ELR (cell line): ENCODE results near the gene CRABP2.

Experiments used
- DNase-seq: peaks from one replicate; pipeline ENCODE4 v3.0.0-alpha.2; 2015; ENCODE audit warnings: low read depth

CRABP2 gene

DNA sequence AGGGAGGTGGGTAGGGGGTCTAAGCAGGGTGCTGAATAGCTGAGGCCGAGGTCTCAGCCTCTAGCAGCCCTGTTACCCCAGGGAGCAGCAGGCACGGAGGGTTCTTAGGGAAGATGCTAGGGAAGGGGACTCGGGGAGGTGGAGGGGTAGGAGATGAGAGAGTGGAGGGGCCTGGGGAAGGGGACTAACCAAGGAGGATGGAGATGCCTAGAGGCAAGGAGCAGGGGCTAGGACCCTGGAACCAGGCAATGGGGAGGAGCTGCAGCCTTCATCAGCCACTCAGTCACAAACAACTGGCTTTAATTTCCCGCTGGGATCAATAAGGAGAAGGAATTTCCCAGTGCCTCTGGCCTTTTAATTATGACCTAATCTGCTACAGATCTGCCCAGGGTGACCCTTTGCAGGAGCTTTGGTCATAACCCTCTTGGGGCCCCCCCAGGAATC is 2.9 kb upstream of the CRABP2 start:
- DNase-seq = no peak

DNA sequence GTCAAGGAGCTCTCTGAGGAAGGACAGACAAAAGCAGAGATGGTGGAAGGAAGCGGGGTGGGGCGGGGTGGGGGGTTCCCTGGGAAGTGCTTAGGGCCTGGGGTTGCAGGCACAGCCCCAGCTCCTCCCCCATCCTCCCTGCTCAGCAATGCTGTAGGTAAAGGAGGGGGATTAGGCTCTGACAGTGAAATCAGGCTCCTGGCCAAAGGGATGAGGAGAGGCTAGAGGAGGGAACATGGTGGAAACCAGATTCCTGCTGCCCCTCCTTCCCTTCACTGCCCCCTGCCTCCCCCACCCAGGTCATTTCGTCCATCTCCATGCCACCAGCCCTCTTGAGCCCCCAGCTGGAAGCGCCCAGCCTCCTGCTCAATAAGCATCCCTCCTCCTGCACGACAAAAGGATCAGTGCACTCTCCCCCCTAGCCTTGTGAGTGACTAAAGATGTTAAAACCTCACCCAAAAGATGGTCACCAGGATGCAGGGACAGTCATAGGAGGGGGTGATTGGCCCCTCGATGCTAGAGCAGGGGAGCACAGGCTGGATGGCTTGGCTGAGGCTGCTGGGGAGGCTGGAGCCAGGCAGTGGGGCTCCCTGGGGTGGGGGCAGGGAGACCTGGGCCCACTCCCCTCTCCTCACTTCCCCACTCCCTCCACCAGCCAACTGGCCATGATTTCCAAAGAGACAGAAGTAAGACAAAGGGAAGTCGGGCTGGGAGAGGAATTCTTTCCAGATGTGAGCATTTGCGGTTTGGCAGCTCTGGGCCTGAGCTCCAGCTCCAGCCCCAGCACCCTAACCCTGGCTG is 2.2 kb upstream of the CRABP2 start:
- DNase-seq = peak; percentile 51

- DNase-seq = peak; percentile 34
Measured at GRCh38 chr1:156706657-156707416, 1.5 kb upstream of the CRABP2 start.

DNA sequence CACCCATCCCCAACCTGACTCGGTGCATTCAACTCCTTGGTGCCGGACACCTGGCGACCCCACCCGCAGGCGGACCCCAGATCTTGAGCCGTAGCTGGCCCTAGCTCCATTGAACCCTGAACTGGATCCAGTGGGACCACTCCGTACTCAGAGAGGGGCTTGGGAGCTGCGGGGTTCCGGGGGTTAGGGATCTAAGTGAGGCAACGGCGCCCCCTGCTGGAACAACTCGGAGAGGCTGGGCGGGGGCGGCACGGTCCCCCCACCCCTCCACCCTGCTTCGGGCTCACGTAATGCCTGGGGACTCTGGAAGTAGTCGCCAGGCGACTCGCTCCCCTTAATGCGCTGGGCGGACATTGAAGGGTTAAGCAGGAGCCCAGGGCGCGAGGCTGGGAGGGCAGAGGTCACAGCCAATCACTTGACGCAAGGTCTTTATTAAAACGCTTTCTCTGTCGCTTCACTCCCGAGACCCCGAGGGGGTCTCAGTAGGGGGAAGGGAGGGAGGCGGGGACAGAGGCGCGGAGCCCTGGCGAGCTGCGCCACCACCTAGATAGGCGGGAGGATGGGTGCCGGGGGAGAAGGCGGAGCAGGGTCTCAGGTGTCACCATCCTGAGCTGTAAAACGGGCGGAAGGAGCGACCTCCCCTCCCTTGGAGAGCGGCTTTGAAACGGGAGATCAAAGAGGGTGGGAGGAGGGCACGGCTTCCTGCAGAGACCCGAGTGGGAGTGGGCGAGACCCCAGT is 704 bp upstream of the CRABP2 start:
- peak; percentile 66 for DNase-seq

- peak; percentile 89 for DNase-seq
Measured at GRCh38 chr1:156704930-156705320, 458 bp downstream of the CRABP2 start.

GRCh38 chr1:156704166-156704711 is 1.1 kb downstream of the CRABP2 start:
- no peak for DNase-seq

GRCh38 chr1:156703741-156704140 is 1.6 kb downstream of the CRABP2 start:
- DNase-seq = no peak

- no peak for DNase-seq
Measured at GRCh38 chr1:156703336-156703735, 2.0 kb downstream of the CRABP2 start.

DNA sequence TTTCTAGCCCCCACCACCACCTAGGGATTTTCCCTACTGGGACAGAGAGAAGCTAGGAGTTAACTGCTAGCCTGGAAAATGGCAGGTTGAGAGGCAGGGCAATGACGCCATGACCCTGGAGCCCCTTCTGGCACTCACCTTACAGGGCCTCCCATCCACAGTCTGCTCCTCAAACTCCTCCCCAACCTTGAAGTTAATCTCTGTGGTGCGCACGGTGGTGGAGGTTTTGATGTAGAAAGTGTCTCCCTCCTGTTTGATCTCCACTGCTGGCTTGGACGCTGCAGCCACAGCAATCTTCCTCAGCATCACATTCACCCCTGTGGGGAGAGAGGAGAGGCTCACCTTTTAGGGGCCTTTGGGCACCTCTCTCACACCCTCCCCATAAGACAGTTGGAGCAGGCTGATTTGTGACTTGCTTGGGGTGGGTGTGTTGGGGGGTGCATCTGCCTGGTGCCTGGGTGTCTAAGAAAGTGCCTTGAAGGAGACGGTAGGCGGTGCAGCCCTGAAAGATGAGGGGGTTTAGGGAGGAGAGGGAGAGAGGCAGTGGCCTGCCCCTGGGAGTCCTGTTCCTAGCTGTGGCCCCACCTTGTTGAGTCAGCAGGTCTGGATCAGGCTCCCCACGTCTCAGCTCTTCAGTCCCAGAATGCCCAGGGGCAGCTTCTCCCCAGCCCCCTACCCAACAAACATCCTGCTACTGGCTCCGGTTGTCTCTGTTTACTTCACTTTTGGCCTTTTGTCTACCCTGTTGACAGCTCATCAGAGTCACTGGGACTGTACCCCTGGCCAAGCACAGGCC is 4.4 kb downstream of the CRABP2 start:
- DNase-seq = no peak

GRCh38 chr1:156698995-156699394 is 6.4 kb downstream of the CRABP2 start:
- DNase-seq = no peak

GRCh38 chr1:156697481-156697880 is 7.9 kb downstream of the CRABP2 start:
- no peak for DNase-seq

GRCh38 chr1:156696755-156697154 is 8.6 kb downstream of the CRABP2 start:
- no peak for DNase-seq

GRCh38 chr1:156694690-156694962 is 10.8 kb downstream of the CRABP2 start:
- DNase-seq = no peak

DNA sequence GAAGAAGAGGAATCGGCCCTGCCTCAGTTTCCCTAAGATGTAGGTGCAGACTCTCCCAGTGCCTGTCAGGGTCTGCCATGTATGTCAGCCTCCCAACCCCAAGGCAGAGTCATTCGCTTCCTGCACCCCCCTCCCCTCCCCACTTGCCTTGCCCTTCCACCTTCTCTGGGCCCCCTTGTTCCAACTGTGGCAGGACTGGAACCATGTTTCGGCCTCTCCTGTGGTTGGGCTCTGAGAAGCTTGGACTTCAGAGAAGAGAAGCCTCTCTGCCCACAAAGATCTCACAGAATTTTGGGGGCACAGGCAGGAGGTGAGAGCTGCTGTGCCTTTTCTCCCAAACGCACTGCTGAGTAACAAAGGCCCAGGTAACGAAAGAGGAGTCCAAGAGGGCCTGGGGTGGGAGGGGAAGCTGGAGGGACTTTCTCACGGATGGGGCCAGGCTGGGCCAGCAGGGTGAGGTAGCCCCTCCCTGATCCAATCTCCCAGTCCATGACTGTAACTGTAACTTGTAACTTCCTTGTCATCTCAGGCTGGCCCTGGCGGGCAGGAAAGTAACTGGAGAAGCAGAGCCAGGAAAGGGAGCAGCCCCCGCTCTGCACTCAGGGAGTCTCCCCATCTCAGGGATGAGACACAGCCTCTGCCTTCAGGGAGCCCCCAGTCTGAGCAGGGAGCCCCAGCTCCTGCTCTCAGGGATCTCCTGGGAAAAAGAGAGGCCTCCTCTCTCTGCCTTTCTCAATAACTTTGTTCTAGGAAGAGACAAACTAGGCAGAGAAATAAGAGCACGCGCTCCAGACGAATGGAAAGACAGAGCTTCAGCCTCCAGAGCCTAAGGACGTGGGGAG is 11.3 kb downstream of the CRABP2 start:
- no peak for DNase-seq

DNA sequence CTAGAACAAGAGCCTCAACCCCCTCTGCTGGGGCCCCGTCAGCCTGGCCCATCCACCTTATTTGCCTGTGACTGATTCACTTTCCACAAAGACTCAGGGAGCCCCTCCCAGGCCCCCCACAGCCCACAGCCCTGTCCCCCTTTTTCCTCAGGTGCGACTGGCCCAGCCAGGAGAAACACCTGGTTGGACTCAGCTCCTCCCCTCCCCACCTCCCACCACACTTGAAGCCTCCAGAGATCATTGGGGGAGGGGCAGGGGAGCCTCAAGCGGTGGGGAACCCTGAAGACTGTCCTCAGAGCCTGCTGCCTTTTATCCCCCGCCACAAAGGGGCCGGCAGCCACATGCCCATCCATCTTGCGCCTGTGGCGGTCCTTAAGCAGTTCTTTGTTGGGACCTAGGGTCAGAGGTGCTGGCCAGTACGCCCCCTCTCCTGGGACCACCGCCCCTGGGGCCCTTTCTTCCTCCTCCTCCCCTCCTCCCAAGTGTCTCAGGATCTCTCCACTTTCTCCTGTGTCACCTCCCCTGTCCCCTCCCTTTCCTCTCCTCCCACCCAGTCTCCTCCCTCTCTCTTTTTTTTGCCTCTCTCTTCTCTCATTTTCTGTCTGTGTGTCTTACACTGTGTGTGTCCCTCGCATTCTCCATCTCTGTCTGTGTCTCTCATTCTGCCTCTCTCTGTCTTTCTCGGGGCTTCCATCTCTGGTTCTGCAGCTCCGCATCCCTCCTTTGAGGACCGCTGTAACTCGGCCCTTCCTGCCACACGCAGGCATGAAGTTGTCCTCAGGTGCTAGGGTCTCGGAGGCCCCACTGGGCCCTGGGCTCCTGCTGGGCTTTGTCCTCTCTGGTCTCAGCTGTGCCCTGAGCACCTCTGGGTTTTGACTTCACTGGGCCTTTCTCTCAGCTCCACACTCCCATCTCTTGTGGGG is 12.2 kb downstream of the CRABP2 start:
- no peak for DNase-seq

DNA sequence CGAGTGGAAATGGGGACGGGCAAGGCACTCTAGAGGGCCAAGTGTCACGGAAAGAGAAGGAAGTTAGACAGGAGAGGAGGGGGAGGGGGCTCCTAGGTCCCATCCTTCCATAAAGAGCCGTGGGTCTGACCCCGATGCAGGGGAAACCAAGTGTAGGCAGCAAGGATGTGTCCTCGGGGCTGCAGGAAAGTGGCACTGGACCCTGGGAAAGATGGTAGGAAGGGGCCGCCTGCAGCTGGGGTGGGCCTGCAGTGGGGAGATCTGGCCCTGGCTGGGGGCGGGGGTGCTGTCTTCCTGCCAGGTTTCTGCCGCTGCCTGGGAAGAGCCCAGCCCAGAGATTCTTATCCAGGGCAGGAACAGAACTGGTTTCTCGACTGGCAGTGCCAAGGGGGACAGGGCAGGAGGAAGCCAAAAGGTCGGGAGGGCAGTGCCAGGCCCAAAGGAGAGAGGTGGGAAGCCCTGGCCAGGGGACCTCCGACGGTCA is 12.9 kb downstream of the CRABP2 start:
- DNase-seq = no peak

GRCh38 chr1:156691665-156692440 is 13.5 kb downstream of the CRABP2 start:
- DNase-seq = peak; percentile 68

- DNase-seq = no peak
Measured at GRCh38 chr1:156691191-156691590, 14.2 kb downstream of the CRABP2 start.

GRCh38 chr1:156690675-156691036 is 14.7 kb downstream of the CRABP2 start:
- DNase-seq = no peak
